GM23338 (cell line): ENCODE measurements around the gene ACCS.

Experiments
- CREB1 ChIP-seq: fragments of 250-450 bp; sonication (Bioruptor Pico); IDR thresholded peaks from 2 replicates; pipeline ENCODE4 v1.5.0; 2020; ENCODE audit warnings: low read depth, mild to moderate bottlenecking, moderate library complexity
- CTCF ChIP-seq, 2 experiments: fragments of 200-600 bp in 1 of 2; sonication (generic) in 1 of 2; conservative IDR thresholded peaks; 2 replicates each; pipeline versions ENCODE4 v1.5.1 to v1.6.1; 2016 to 2017; ENCODE audit warnings: antibody characterized with exemption in 2 of 2, low read depth in 2 of 2, mild to moderate bottlenecking in 2 of 2, moderate library complexity in 1 of 2
- EZH2 ChIP-seq: fragments of 200-600 bp; sonication (generic); IDR thresholded peaks from one replicate; pipeline ENCODE4 v1.8.0; 2017; ENCODE audit warnings: antibody characterized with exemption, mild to moderate bottlenecking, low read depth; ENCODE audit not compliant: unreplicated experiment
- EZH2phosphoT487 ChIP-seq: fragments of 200-600 bp; sonication (generic); IDR thresholded peaks from one replicate; pipeline ENCODE4 v1.8.1; 2018; ENCODE audit warnings: antibody characterized with exemption; ENCODE audit not compliant: unreplicated experiment
- POLR2AphosphoS5 ChIP-seq: IDR thresholded peaks from 2 replicates; pipeline ENCODE4 v1.6.1; 2016; ENCODE audit warnings: antibody characterized with exemption, low read depth
- REST ChIP-seq: IDR thresholded peaks from one replicate; pipeline ENCODE4 v1.6.1; 2018; ENCODE audit warnings: antibody characterized with exemption; ENCODE audit not compliant: unreplicated experiment
- STAT1 ChIP-seq: IDR thresholded peaks from one replicate; pipeline ENCODE4 v1.6.1; 2016; ENCODE audit warnings: antibody characterized with exemption; ENCODE audit not compliant: unreplicated experiment
- ZNF114 ChIP-seq: fragments of 250-450 bp; sonication (Bioruptor Pico); IDR thresholded peaks from 2 replicates; pipeline ENCODE4 v1.5.0; 2020; ENCODE audit warnings: mild to moderate bottlenecking, moderate library complexity

- TF ChIP-seq CTCF (conservative IDR thresholded peaks at IDR 0.05; ENCODE audit: low read depth in 2 of 2) = no peak
- TF ChIP-seq EZH2phosphoT487 = no peak
- no peak for TF ChIP-seq STAT1
- no peak for TF ChIP-seq EZH2
- TF ChIP-seq REST = no peak
- no peak for TF ChIP-seq POLR2AphosphoS5
- no peak for TF ChIP-seq CREB1 (CRISPR knock-in tag)
- no peak for TF ChIP-seq ZNF114 (CRISPR knock-in tag)
These were observed 16.6 kb downstream of the ACCS start for GRCh38 chr11:44082645-44083044.
